ENCODE data around the gene LCE1F. TPM values are rescaled to one million over a fixed set of nuclear protein-coding genes. Genes with fewer than 3 reads are reported as not detected.

Gene LCE1F
- polyA plus RNA-seq, 1 of the 3 experiments (the other 2 are of a cell fraction): not detected

DNA sequence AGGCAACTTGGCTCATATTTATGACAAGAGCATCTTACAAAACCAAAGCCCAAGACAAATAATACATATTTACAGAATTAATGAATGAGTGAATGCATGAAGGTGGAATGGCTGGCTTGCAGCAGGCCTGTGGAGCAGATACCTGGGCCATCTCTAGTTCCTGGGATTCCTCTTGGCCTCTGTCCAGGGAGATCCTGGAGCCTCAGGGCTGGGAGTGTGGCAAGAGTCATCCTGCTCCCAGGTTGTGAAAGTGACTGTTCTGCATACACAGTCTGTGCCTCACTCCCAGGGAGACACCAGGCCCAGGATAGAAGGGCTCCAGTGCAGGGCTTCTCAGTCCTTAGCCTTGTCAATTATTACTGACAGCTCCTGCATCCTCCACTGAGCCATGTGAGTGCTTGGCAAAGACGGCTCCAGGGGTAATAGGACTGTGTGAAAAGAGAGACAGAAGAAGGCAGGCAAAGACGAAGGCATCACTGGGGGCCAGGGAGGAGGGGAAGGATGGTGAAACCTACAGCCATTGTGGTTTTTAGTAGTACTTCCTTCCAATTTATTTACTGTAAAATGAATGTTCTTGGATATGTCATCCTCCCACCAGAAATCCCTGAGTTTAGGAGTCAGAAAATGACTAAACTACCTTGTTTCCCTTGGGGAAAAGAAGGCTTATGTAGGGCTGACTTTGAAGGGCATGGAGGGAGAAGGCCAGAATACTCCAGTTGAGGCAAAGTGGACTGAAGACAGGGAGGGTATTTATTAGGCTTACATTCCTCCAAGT lies 31.4 kb upstream of the LCE1F start (continued):
- TF ChIP-seq POLR2AphosphoS5 (IDR thresholded peaks at IDR 0.05; ENCODE audit: low read depth, low read length): no peak

DNA sequence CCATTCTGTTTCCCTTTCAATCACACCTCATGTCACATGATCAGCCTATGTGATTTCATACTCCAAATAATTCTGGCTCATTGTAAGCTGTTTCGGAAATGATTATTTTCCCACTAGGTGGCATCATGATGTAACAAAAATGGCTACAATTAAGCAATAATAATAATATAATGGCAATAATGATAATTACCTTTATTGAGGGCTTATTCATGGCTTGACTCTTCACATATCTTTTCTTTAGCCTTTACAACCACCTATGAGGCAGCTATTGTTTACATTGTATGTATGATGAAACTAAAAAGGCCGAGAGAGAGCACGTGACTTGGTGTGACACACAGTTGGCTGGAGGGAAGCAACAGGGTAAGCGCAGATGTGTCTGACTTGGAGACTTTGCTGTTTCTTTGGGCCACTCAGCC lies 29.6 kb upstream of the LCE1F start:
- H3K9ac ChIP-seq: no peak overlapping the region
- 10% methylated on average over 4 of the region's 4 CpGs for WGBS (ENCODE audit: low lambda C conversion rate)
- no peaks in the 10 kb centered on the region for H3K9me2 ChIP-seq
- POLR2A ChIA-PET: no interaction called here
- H3K36me3 ChIP-seq (replicated peaks in 1 of 2; ENCODE audit: control insufficient read depth in 1 of 2, insufficient read depth in 2 of 2, low read length in 1 of 2): no peaks in the 10 kb centered on the region
- no peaks in the 10 kb centered on the region for H3K27me3 ChIP-seq (ENCODE audit: insufficient read depth)
- no peaks in the 10 kb centered on the region for H4K20me1 ChIP-seq (ENCODE audit: insufficient read depth)
- no peaks in the 10 kb centered on the region for H3K9me3 ChIP-seq
- no peaks in the 10 kb centered on the region for H3F3A ChIP-seq (replicated peaks; ENCODE audit: insufficient read depth)
- H3K4me2 ChIP-seq: peak overlapping the region; percentile 20; the same call in 1 of the 2 replicates
- DNase-seq: no peak
- TF ChIP-seq, protein P1, sequence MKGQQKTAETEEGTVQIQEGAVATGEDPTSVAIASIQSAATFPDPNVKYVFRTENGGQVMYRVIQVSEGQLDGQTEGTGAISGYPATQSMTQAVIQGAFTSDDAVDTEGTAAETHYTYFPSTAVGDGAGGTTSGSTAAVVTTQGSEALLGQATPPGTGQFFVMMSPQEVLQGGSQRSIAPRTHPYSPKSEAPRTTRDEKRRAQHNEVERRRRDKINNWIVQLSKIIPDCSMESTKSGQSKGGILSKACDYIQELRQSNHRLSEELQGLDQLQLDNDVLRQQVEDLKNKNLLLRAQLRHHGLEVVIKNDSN (IDR thresholded peaks at IDR 0.05; ENCODE audit: borderline replicate concordance, low read depth): peak; percentile 64; the same call in 1 of the 2 replicates
- TF ChIP-seq, protein P2, sequence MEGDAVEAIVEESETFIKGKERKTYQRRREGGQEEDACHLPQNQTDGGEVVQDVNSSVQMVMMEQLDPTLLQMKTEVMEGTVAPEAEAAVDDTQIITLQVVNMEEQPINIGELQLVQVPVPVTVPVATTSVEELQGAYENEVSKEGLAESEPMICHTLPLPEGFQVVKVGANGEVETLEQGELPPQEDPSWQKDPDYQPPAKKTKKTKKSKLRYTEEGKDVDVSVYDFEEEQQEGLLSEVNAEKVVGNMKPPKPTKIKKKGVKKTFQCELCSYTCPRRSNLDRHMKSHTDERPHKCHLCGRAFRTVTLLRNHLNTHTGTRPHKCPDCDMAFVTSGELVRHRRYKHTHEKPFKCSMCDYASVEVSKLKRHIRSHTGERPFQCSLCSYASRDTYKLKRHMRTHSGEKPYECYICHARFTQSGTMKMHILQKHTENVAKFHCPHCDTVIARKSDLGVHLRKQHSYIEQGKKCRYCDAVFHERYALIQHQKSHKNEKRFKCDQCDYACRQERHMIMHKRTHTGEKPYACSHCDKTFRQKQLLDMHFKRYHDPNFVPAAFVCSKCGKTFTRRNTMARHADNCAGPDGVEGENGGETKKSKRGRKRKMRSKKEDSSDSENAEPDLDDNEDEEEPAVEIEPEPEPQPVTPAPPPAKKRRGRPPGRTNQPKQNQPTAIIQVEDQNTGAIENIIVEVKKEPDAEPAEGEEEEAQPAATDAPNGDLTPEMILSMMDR (IDR thresholded peaks at IDR 0.05): peak; percentile 46
- no peak for TF ChIP-seq YY1 (IDR thresholded peaks at IDR 0.05; ENCODE audit: low read depth)
- H3K27ac ChIP-seq (ENCODE audit: low read depth in 2 of 2, low read length in 1 of 2): no peak overlapping the region
- H3K4me3 ChIP-seq (ENCODE audit: low read depth in 2 of 2, low read length in 1 of 2): no peak overlapping the region; a peak in 1 of 4 replicates
- CTCF ChIA-PET: interaction anchor here (1.1 to 1.5 kb wide), 3 partner anchors 13 to 41 kb away, joined by 3 to 4 read pairs (median 3); partner anchors contain the start of gene KPRP
- H3K4me1 ChIP-seq (ENCODE audit: control insufficient read depth in 1 of 2, insufficient read depth in 2 of 2, low read depth in 1 of 2, low read length in 1 of 2): no peaks in the 10 kb centered on the region
- H3K79me2 ChIP-seq (ENCODE audit: insufficient read depth): no peaks in the 10 kb centered on the region
- peak overlapping the region; percentile 58 for H2AFZ ChIP-seq (ENCODE audit: low read depth)

DNA sequence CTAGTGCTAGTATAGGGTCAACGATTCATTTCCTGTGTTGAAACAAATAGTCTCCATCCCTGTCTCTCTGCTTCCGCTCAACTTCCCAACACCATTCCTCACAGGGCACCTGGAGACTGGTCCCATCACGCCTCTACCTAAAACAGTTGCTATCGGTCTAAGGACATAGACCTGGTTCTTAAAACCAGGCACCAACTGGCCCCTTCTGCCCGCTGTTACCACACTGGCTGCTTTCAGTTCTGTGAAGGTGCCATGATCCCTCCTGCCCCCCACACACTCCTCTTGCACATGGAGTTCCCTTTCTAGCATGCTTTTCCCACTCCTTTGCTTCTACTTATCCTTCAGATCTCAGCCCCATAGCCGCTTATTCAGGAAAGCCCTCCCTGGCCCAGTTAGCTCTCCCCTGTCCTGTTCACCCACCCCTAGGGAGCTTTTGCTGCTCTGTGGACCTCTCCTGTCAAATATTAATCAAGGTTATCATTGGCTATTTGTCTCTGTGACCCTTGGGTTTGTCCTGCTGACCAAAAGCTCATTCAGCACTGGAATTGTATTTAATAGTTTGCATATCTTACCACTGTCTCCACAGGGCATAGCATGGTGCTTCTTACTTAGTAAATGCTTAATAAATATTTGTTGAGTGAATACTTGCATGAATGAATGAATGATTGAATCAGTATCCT lies 29.0 kb upstream of the LCE1F start:
- CTCF ChIA-PET: interaction anchor here (1.5 kb wide), 1 partner anchor 18 kb away, joined by 3 read pairs; no protein-coding TSS in a partner anchor
- WGBS (ENCODE audit: low lambda C conversion rate): 10% methylated on average over 6 of the region's 6 CpGs
- Histone ChIP-seq H3K4me2 (peak overlapping the region; percentile 20; the same call in 1 of the 2 replicates), H3F3A (replicated peaks; ENCODE audit: insufficient read depth) (no peaks in the 10 kb centered on the region), H3K9ac (no peak overlapping the region), H3K4me3 (ENCODE audit: low read depth in 2 of 2, low read length in 1 of 2) (no peak overlapping the region), H3K27ac (ENCODE audit: low read depth in 2 of 2, low read length in 1 of 2) (no peak overlapping the region), H3K4me1 (ENCODE audit: control insufficient read depth in 1 of 2, insufficient read depth in 2 of 2, low read depth in 1 of 2, low read length in 1 of 2) (no peaks in the 10 kb centered on the region), H3K36me3 (replicated peaks in 1 of 2; ENCODE audit: control insufficient read depth in 1 of 2, insufficient read depth in 2 of 2, low read length in 1 of 2) (no peaks in the 10 kb centered on the region), H3K79me2 (ENCODE audit: insufficient read depth) (no peaks in the 10 kb centered on the region), H3K9me2 (no peaks in the 10 kb centered on the region), H3K27me3 (ENCODE audit: insufficient read depth) (no peaks in the 10 kb centered on the region), H2AFZ (ENCODE audit: low read depth) (no peak overlapping the region), H3K9me3 (no peaks in the 10 kb centered on the region), H4K20me1 (ENCODE audit: insufficient read depth) (no peaks in the 10 kb centered on the region)
- no peak for TF ChIP-seq CHD2 (IDR thresholded peaks at IDR 0.05; ENCODE audit: low read length, partially characterized antibody)
- TF ChIP-seq GABPA (IDR thresholded peaks at IDR 0.05; ENCODE audit: low read depth): no peak
- TF ChIP-seq NFIC (IDR thresholded peaks at IDR 0.05; ENCODE audit: borderline replicate concordance): no peak
- no peak for TF ChIP-seq RXRA (IDR thresholded peaks at IDR 0.05; ENCODE audit: borderline replicate concordance, low read depth)
- TF ChIP-seq, protein P1 (IDR thresholded peaks at IDR 0.05; ENCODE audit: borderline replicate concordance, low read depth): no peak
- TF ChIP-seq TAF1 (IDR thresholded peaks at IDR 0.05; ENCODE audit: borderline replicate concordance, low read depth, low read length): no peak
- no peak for TF ChIP-seq FOXJ3 (CRISPR knock-in tag; IDR thresholded peaks at IDR 0.05)
- no peak for TF ChIP-seq FOSL2 (IDR thresholded peaks at IDR 0.05; ENCODE audit: borderline replicate concordance, low read depth)
- TF ChIP-seq, protein P3, sequence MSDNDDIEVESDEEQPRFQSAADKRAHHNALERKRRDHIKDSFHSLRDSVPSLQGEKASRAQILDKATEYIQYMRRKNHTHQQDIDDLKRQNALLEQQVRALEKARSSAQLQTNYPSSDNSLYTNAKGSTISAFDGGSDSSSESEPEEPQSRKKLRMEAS (IDR thresholded peaks at IDR 0.05; ENCODE audit: low read depth): no peak
- TF ChIP-seq GATA2 (CRISPR knock-in tag; IDR thresholded peaks at IDR 0.05): no peak
- no peak for TF ChIP-seq TEAD4 (IDR thresholded peaks at IDR 0.05; ENCODE audit: borderline replicate concordance, insufficient read depth)
- TF ChIP-seq NRF1 (IDR thresholded peaks at IDR 0.05; ENCODE audit: low read depth, low read length): no peak
- TF ChIP-seq YY1 (IDR thresholded peaks at IDR 0.05; ENCODE audit: low read depth): no peak
- TF ChIP-seq MEF2A (IDR thresholded peaks at IDR 0.05; ENCODE audit: borderline replicate concordance, low read depth): no peak
- TF ChIP-seq EZH2phosphoT487 (IDR thresholded peaks at IDR 0.05; ENCODE audit: borderline replicate concordance, low read depth): no peak
- no peak for TF ChIP-seq RFX5 (IDR thresholded peaks at IDR 0.05; ENCODE audit: low read length)
- POLR2A ChIA-PET: no interaction called here
- DNase-seq: no peak
